Measurements from ENCODE around the gene LHB. TPM values are rescaled to one million over a fixed set of nuclear protein-coding genes. Genes with fewer than 3 reads are reported as not detected.

The LHB gene
- total and polyA plus RNA-seq, 2 of the 4 experiments (the other 2 are of a cell fraction), result not detected

DNA sequence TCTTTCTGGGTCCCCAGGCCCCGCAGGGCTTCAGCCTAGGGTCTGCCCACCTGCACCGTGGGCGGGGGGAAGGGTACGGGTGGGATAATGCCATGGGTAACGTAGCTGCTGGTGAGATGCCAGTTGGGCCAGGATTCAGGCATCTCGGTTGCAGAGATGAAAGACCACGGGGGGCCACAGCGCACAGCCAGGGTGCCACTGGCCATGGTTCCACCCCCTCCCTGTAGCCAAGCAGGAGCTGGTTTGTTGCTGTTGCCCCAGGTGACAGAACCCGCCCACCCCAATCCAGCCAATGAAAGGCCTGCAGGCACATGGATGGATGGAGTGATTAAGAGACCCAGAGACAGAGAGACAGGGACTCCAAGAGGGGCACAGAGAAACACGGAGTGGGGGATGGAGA is 41.7 kb upstream of the LHB start:
- POLR2A ChIA-PET (ENCODE audit: unreplicated experiment), result no interaction called here
- CTCF ChIA-PET, result no interaction called here
- Histone ChIP-seq H3K14ac (replicated peaks; ENCODE audit: low read depth, low read length) (no peak overlapping the region), H3K56ac (ENCODE audit: extremely low read depth, insufficient read depth, low read length) (no peak overlapping the region), H4K5ac (ENCODE audit: low read depth, low read length) (no peak overlapping the region), H4K8ac (ENCODE audit: low read depth in 2 of 2, low read length in 2 of 2) (no peak overlapping the region), H2AFZ (replicated peaks; ENCODE audit: low read length, poor library complexity) (no peak overlapping the region), H4K91ac (ENCODE audit: insufficient read depth, low read depth, low read length) (no peak overlapping the region), H3K9me3 (ENCODE audit: control insufficient read depth, insufficient read depth, low read length) (no peaks in the 10 kb centered on the region), H3K9ac (ENCODE audit: low read depth, low read length) (no peak overlapping the region), H2AK9ac (replicated peaks; ENCODE audit: low read depth, low read length, poor library complexity) (peak overlapping the region; percentile 55), H4K20me1 (ENCODE audit: insufficient read depth, low read length) (no peaks in the 10 kb centered on the region), H3K79me1 (ENCODE audit: low read depth in 1 of 2, low read length in 2 of 2) (peaks cover 0 to 5% of the 10 kb centered on the region in 2 experiments; a peak in 3 of 4 replicates), H2BK5ac (ENCODE audit: low read depth, low read length, poor library complexity, severe bottlenecking) (no peak overlapping the region), H3K18ac (ENCODE audit: low read depth, low read length) (no peak overlapping the region), H3K27ac (ENCODE audit: insufficient read depth, low read length) (no peak overlapping the region), H2AK5ac (ENCODE audit: low read depth, low read length) (no peak overlapping the region), H3K4ac (ENCODE audit: low read depth, low read length) (no peak overlapping the region), H3K4me1 (ENCODE audit: control insufficient read depth, insufficient read depth, low read length) (peaks cover 2% of the 10 kb centered on the region; the same call in 1 of the 2 replicates), H2BK15ac (ENCODE audit: low read depth, low read length) (no peak overlapping the region), H3K4me2 (ENCODE audit: low read depth, low read length) (no peak overlapping the region), H2BK120ac (ENCODE audit: low read depth, low read length) (no peak overlapping the region), H3K27me3 (ENCODE audit: control insufficient read depth, insufficient read depth, low read length) (peaks cover 9% of the 10 kb centered on the region; the same call in 1 of the 2 replicates), H3K9me1 (ENCODE audit: insufficient read depth, low read length) (no peaks in the 10 kb centered on the region), H3K4me3 (ENCODE audit: insufficient read depth, low read depth, low read length) (no peak overlapping the region), H2BK20ac (ENCODE audit: low read depth, low read length) (no peak overlapping the region), H3K36me3 (ENCODE audit: control insufficient read depth, insufficient read depth, low read length) (no peaks in the 10 kb centered on the region), H3K23ac (ENCODE audit: low read depth, low read length) (no peak overlapping the region)
- in situ Hi-C loops (cut with MboI; ENCODE audit: low sequenced_read_pairs), result no loop called here
- dilution Hi-C loops (cut with HindIII; ENCODE audit: low sequenced_read_pairs, unreplicated experiment), result no loop called here
- BruUV-seq (replicated peaks), result no TSS peak
- peak; percentile 25 for DNase-seq
- TF ChIP-seq RFX5 (IDR thresholded peaks at IDR 0.05; ENCODE audit: low read depth, low read length) (no peak), NFE2L2 (IDR thresholded peaks at IDR 0.05; ENCODE audit: low read depth, low read length) (no peak), MXI1 (IDR thresholded peaks at IDR 0.05; ENCODE audit: borderline replicate concordance, low read depth, low read length) (no peak), POLR2A (IDR thresholded peaks at IDR 0.05; ENCODE audit: low read depth, low read length) (no peak), BHLHE40 (IDR thresholded peaks at IDR 0.05; ENCODE audit: low read depth, low read length) (no peak)
- TF ChIP-seq, protein P1, sequence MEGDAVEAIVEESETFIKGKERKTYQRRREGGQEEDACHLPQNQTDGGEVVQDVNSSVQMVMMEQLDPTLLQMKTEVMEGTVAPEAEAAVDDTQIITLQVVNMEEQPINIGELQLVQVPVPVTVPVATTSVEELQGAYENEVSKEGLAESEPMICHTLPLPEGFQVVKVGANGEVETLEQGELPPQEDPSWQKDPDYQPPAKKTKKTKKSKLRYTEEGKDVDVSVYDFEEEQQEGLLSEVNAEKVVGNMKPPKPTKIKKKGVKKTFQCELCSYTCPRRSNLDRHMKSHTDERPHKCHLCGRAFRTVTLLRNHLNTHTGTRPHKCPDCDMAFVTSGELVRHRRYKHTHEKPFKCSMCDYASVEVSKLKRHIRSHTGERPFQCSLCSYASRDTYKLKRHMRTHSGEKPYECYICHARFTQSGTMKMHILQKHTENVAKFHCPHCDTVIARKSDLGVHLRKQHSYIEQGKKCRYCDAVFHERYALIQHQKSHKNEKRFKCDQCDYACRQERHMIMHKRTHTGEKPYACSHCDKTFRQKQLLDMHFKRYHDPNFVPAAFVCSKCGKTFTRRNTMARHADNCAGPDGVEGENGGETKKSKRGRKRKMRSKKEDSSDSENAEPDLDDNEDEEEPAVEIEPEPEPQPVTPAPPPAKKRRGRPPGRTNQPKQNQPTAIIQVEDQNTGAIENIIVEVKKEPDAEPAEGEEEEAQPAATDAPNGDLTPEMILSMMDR (conservative IDR thresholded peaks at IDR 0.05; ENCODE audit: low read depth, low read length), result no peak
- TF ChIP-seq, protein P2, sequence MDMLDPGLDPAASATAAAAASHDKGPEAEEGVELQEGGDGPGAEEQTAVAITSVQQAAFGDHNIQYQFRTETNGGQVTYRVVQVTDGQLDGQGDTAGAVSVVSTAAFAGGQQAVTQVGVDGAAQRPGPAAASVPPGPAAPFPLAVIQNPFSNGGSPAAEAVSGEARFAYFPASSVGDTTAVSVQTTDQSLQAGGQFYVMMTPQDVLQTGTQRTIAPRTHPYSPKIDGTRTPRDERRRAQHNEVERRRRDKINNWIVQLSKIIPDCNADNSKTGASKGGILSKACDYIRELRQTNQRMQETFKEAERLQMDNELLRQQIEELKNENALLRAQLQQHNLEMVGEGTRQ (IDR thresholded peaks at IDR 0.05; ENCODE audit: low read depth, low read length), result no peak
- no peak for ATAC-seq (ENCODE audit: low read depth)
- WGBS, 2 experiments (ENCODE audit: extremely low coverage in 2 of 2, insufficient read length in 1 of 2), result 0% methylated on average over 1 of the region's 10 CpGs; no CpG with 5 or more reads in 1 of the 2 experiments
- intact Hi-C loops (cut with micrococcal nuclease), result loop anchor here (5.0 kb wide), 1 partner anchor 66 kb away; the partner anchor contains the start of genes GYS1 and RUVBL2

Measured in IMR-90 (cell line).